Measurements from ENCODE around the gene DIO3.
A peak's percentile ranks its signal among the peaks of the same experiment; 100 is the strongest.

DNA sequence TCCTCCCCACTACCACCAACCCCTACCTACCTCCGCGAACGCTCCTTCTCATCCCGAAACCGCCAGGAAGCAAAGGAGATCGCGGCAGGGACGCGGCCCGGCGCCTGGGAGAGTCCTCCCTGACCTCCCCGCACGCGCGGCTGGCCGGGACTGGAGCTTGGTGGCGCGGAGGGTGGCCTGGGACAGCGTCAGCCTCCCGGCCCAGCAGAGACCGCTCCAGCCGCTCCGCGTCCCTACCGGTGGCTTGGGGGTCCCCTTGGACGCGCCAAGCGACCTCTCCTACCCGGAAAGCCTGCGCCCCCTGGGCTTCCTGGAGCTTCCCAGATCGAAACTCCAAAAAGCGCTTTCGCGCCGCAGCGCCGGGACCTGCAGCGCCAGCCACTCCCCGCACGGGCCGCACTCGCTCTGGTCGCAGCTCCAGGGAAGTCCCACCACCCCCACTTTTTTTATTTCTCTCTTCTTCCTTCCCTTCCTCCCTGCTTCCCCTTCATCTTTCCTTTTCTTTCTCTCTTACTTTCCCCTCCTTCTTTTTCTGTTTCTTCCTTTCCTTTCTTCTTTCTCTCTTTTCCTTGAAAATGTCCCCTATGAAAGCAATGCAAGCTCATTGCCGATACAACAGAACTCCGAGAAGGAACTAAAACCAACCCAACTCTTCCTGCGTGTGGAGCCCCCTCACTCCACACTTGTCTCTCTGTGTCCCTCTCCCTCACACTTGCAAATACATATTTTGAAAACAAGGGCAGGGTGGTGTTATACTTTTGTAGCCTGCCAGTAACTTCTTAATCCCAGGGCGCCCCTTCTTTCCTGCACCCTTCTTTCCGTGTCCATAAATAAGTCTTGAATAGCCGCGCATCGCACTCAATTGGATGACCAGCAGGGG lies 3.8 kb downstream of the DIO3 start:
- TF ChIP-seq, protein P1, sequence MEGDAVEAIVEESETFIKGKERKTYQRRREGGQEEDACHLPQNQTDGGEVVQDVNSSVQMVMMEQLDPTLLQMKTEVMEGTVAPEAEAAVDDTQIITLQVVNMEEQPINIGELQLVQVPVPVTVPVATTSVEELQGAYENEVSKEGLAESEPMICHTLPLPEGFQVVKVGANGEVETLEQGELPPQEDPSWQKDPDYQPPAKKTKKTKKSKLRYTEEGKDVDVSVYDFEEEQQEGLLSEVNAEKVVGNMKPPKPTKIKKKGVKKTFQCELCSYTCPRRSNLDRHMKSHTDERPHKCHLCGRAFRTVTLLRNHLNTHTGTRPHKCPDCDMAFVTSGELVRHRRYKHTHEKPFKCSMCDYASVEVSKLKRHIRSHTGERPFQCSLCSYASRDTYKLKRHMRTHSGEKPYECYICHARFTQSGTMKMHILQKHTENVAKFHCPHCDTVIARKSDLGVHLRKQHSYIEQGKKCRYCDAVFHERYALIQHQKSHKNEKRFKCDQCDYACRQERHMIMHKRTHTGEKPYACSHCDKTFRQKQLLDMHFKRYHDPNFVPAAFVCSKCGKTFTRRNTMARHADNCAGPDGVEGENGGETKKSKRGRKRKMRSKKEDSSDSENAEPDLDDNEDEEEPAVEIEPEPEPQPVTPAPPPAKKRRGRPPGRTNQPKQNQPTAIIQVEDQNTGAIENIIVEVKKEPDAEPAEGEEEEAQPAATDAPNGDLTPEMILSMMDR (conservative IDR thresholded peaks at IDR 0.05; ENCODE audit: low read depth, low read length), result no peak
- peak; percentile 86 for TF ChIP-seq EZH2 (IDR thresholded peaks at IDR 0.05; ENCODE audit: borderline replicate concordance, low read depth, low read length, poor library complexity, severe bottlenecking)
